Measurements from ENCODE around the gene CCDC77.

The CCDC77 gene

GRCh38 chr12:454833-455232, 53.4 kb downstream of the CCDC77 start:
- DNase-seq = no peak

GRCh38 chr12:455821-456220, 54.4 kb downstream of the CCDC77 start:
- DNase-seq = no peak

- no peak for DNase-seq
These were observed 56.2 kb downstream of the CCDC77 start for GRCh38 chr12:457676-458075.

- DNase-seq = no peak
These were observed 57.6 kb downstream of the CCDC77 start for GRCh38 chr12:459050-459429.

- DNase-seq = no peak
These were observed 58.2 kb downstream of the CCDC77 start, which contains the start of gene B4GALNT3 for GRCh38 chr12:459430-460258. TSS of gene B4GALNT3 (plus strand) at chr12:459939. CDS start at chr12:460377, 438 bp downstream.

- DNase-seq = no peak
These were observed 59.1 kb downstream of the CCDC77 start for GRCh38 chr12:460261-461230.

- DNase-seq = no peak
These were observed 60.0 kb downstream of the CCDC77 start for GRCh38 chr12:461425-461824.

- no peak for DNase-seq
These were observed 61.7 kb downstream of the CCDC77 start for GRCh38 chr12:462936-463705.

- DNase-seq = no peak
These were observed 63.2 kb downstream of the CCDC77 start for GRCh38 chr12:464484-465267.

GRCh38 chr12:466039-466438, 64.6 kb downstream of the CCDC77 start:
- no peak for DNase-seq

GRCh38 chr12:466762-467161, 65.3 kb downstream of the CCDC77 start:
- DNase-seq = no peak

GRCh38 chr12:467591-467990, 66.1 kb downstream of the CCDC77 start:
- DNase-seq = no peak

GRCh38 chr12:468671-469389, 67.4 kb downstream of the CCDC77 start:
- no peak for DNase-seq

- DNase-seq = no peak
These were observed 68.7 kb downstream of the CCDC77 start for GRCh38 chr12:470133-470532.

GRCh38 chr12:473198-473597, 71.8 kb downstream of the CCDC77 start:
- no peak for DNase-seq

GRCh38 chr12:473863-474577, 72.6 kb downstream of the CCDC77 start:
- no peak for DNase-seq

- DNase-seq = no peak
These were observed 73.8 kb downstream of the CCDC77 start for GRCh38 chr12:475286-475685.

- DNase-seq = no peak
These were observed 77.7 kb downstream of the CCDC77 start for GRCh38 chr12:479161-479560.

- DNase-seq = no peak
These were observed 79.7 kb downstream of the CCDC77 start for GRCh38 chr12:480831-481816.
